ENCODE data around the gene MRPS10. TPM values are rescaled to one million over a fixed set of nuclear protein-coding genes. Genes with fewer than 3 reads are reported as not detected.

Gene MRPS10
- total and polyA plus RNA-seq, 10 of the 15 experiments (the other 5 are each of a cell fraction or from before 2014, with no cell fraction given), result 28.5 to 83.3 (median 52.8) TPM

- in situ Hi-C loops (cut with MboI), result no loop called here
- H4K20me1 ChIP-seq (ENCODE audit: control insufficient read depth, insufficient read depth), result no peaks in the 10 kb centered on the region
- peaks cover 0 to 7% of the 10 kb centered on the region in 2 experiments; a peak in 2 of 4 replicates for H3K36me3 ChIP-seq (ENCODE audit: control insufficient read depth in 2 of 2, insufficient read depth in 2 of 2, low read length in 1 of 2)
- no peaks in the 10 kb centered on the region for H3K4me1 ChIP-seq (ENCODE audit: control insufficient read depth, insufficient read depth, low read length)
- ChIA-PET SMC1A (ENCODE audit: uncharacterized antibody, unreplicated experiment) (interaction anchor here (1.1 kb wide), 1 partner anchor 22 kb away, joined by 3 read pairs; no protein-coding TSS in a partner anchor), POLR2A (no interaction called here), RAD21 (ENCODE audit: unreplicated experiment) (no interaction called here), CTCF (no interaction called here)
- WGBS (ENCODE audit: insufficient coverage, insufficient replicate concordance, low lambda C conversion rate, missing lambda C conversion rate), result 82% methylated on average over 3 of the region's 3 CpGs
- no peak overlapping the region for H3K4me3 ChIP-seq
- FAIRE-seq (no peak), ATAC-seq (no peak), DNase-seq (ENCODE audit: low read depth, low spot score) (no peak)
- H3K4me2 ChIP-seq (ENCODE audit: control insufficient read depth, insufficient read depth), result no peak overlapping the region
- no peak overlapping the region for H3K9ac ChIP-seq (ENCODE audit: control insufficient read depth, insufficient read depth, low read length)
- TF ChIP-seq POU2F2 (IDR thresholded peaks at IDR 0.05; ENCODE audit: borderline replicate concordance, low read depth, low read length) (no peak), RAD51 (IDR thresholded peaks at IDR 0.05) (no peak), RUNX3 (IDR thresholded peaks at IDR 0.05; ENCODE audit: low read length) (no peak), IKZF1 (conservative IDR thresholded peaks at IDR 0.05) (no peak), CBX5 (IDR thresholded peaks at IDR 0.05; ENCODE audit: low read depth) (no peak), MYB (IDR thresholded peaks at IDR 0.05; ENCODE audit: borderline replicate concordance, low read depth, low read length) (no peak), POLR2A (IDR thresholded peaks at IDR 0.05; ENCODE audit: low read depth, low read length) (no peak), SKIL (IDR thresholded peaks at IDR 0.05; ENCODE audit: low read depth, poor library complexity, severe bottlenecking) (no peak)
- no TSS peak for BruUV-seq (replicated peaks)
- H3K27me3 ChIP-seq (replicated peaks in 1 of 2; ENCODE audit: control insufficient read depth in 2 of 2, insufficient read depth in 2 of 2, low read length in 1 of 2), result no peaks in the 10 kb centered on the region
- no peaks in the 10 kb centered on the region for H3K79me2 ChIP-seq (ENCODE audit: control insufficient read depth, insufficient read depth, low read length)
- no peak overlapping the region for H2AFZ ChIP-seq (ENCODE audit: control insufficient read depth, low read depth, low read length)
- H3K27ac ChIP-seq (ENCODE audit: control insufficient read depth, insufficient read depth), result no peak overlapping the region
- intact Hi-C loops (cut with micrococcal nuclease; ENCODE audit: unreplicated experiment), result no loop called here
- no peaks in the 10 kb centered on the region for H3K9me3 ChIP-seq (replicated peaks; ENCODE audit: control insufficient read depth, insufficient read depth, low read length)
Measured at GRCh38 chr6:42257063-42257462, 39.4 kb upstream of the MRPS10 start.

All from GM12878 (cell line).